ACHN (cell line): Measurements from ENCODE around the gene ATP11A.

Experiments used
- DNase-seq: peaks from one replicate; pipeline ENCODE4 v3.0.0-alpha.2; 2015
- in situ Hi-C: cut with HindIII; loops from 2 replicates; pipeline ENCODE4 v1.10.0; 2017; ENCODE audit warnings: low sequenced_read_pairs, low pct_ligation_motif_present, low pct_unique_long_range_greater_than_20kb

ATP11A gene

DNA sequence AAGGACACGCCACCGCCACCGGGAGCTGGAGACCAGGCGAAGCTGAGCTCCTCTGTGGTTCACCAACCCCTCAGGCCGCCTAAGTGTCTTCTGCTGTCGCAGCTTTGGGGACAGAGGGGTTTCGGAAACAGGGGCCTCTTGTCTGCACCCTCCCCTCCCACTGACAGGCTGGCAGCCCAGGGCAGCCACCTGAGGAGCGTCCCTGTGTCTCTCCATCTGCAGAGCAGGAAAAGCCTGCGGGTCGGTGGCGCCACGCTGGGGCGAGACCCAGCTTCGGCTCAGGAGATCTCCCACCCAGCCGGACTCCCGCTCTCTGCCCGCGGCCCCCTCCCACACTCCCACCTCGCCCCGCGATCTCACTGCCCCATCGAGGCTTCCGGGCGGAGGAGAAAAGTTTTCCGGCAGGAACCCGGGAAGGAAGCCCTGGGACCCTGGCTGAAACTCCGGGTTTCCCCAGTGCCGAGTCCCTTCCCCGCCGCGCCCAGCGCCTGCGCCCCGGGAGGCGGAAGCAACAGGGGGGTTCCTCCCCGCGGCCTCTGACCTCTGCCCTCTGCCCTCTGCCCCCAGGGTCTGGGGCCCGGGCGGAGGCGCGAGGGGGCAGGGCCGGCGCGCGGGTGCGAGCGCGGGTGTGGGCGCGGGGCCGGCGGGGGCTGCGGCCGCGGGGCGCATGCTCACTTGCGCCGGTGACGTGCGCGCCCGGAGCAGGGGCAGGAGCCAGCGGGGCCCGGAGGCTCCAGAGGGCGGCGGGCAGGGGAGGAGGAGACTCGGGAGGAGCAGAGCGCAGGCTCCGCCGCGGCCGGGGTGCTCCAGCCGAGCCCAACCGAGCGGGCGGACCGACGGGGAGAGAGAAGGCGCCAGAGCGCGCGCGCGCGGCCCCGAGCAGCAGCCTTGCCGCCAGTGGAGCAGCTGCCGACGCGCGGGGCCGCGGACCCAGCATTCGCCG lies at the start of gene ATP11A:
TSS of gene ATP11A (plus strand) at position 736 of the 943 bp plus-strand sequence. CDS start 379 bp downstream, outside the sequence.
- peak; percentile 87 for DNase-seq
- in situ Hi-C loops = no loop called here

DNA sequence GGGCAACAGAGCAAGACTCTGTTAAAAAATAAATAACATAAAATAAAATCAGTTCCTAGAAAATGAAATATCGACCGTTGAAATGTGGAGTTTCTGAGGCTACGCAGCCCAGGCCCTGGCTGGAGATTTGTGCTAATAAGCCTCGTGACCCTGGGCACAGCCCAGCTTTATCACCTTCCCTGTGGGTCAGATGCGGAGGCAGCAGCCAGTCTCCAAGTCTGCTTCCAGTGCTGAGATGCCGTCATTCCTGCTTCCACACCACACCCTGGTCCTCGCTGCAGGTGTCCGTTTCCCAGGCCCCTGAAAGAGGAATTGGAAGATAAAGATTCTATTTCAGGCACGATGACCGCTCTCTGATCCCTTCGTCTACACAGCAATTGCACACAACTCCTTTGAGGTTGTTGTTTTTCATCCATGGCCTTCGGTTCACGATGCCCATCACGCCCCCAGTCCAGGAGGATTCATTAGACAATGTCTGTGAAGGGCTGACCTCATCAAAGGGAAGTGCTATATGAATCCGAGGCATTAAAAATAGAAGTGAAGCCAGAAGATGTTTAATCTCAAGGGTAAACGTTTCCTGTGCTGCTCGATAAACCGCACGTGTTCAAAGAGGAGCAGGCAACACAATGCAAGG lies 48.3 kb upstream of the ATP11A start:
- no peak for DNase-seq
- in situ Hi-C loops = no loop called here

DNA sequence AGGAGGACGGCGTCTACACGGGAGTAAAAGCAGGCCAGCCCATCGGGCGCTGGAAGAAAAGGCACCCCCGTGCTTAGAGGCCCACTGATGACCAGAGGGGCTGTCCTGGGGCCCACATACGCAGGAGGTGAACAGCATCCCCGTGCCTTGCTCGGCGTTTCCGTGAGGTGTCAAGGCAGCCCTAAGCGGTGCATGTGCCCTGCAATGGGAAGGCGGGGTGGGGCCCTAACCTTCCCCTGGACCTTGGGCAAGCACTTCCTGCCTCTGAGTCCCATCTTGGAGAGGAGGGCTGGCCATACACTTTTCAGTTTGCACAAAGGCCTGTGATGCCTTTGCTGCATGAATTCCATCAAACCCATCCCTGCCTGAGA lies 47.8 kb upstream of the ATP11A start:
- DNase-seq = no peak
- in situ Hi-C loops = no loop called here

DNA sequence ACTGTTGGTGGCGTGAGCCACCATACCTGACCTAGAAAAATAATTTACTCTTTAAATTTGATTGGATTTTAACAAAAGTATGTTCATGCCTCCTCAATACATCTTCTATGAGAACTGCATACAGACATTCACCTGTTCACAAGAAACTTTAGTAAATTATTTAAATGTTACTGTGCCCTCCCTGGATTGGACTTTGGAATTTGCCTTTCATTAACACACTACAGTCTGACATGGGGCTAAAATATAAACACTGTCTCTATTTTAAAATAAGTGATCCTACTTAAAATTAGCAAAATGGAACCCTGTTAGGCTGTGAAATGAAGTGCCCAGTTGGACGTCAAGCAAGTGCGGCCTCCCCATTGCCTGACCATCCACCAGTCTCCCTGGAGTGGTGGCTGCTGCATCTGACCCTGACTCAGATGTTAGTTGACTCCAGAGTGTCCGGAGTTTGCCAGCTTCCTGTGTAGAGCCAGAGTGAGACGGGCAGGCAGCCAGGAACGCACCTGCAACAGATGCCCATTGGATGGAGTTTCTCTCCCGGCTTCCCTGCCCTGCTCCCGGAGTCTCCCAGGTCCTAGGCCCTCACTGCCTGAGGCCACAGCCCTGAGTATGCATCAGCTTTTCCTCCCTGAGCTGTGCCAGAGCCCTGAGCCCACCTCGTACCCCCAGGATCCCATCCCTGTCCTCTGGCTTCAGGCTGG lies 45.9 kb upstream of the ATP11A start:
- DNase-seq = no peak
- in situ Hi-C loops = no loop called here

DNA sequence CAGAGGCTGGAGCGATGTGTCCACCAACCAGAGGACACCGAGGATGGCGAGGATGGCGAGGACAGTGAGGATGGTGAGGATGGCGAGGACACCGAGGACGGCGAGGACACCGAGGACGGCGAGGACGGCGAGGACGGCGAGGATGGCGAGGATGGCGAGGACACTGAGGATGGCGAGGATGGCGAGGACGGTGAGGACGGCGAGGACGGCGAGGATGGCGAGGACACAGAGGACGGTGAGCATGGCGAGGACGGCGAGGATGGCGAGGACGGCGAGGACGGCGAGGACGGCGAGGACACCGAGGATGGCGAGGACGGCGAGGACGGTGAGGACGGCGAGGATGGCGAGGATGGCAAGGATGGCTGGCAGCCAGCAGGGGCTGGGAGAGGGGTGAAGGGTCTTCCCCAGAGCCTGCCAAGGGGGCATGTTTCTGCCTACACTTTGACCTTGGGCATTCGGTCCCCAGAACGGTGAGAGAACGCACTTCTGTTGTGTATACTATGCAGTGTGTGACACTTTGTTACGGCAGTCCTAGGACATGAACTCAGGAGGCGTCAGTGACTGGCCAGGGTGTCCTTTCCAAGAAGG lies 44.4 kb upstream of the ATP11A start:
- no peak for DNase-seq
- in situ Hi-C loops = no loop called here

DNA sequence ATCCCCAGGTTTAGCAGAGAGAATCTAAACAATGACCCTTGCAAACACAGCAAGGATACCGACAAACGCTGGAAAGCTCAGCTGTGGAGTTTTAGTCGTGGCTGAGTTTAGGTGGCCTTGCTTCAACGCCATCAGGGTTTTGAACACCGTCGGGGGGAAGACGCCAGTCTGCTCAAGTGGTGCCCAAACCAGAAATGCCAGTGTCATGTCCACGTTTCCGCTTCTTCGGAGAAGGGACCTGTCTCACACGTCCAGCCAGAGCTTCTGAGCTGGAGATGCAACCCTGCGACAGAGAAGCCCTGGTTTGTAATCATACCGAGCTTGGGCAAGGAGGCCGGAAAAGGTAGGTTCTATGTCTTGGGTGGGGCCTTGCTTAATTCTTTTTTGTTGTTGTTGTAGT lies 42.6 kb upstream of the ATP11A start:
- no peak for DNase-seq

DNA sequence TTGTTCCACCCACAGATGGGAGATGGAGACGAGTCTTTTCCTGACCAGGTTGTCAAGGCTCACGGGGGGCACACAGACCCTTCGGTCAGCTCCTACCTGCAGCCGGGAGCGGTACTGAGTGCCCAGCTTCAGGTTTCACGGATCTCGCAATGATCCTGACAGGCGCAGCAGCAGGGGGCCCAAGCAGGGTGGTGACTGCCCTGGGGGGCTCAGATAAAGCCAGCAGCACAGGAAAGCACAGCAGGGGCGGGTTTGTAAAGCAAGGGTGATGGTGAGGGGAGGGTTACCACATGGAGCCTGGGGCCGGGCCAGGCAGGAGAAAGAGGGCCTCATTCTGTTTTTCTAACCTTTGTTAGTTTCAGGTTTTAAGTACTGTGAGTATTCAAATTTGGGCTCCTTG lies 41.7 kb upstream of the ATP11A start:
- in situ Hi-C loops = no loop called here
- no peak for DNase-seq

More for the DNA sequence above, 42.6 kb upstream of the ATP11A start:
- in situ Hi-C loops = no loop called here

DNA sequence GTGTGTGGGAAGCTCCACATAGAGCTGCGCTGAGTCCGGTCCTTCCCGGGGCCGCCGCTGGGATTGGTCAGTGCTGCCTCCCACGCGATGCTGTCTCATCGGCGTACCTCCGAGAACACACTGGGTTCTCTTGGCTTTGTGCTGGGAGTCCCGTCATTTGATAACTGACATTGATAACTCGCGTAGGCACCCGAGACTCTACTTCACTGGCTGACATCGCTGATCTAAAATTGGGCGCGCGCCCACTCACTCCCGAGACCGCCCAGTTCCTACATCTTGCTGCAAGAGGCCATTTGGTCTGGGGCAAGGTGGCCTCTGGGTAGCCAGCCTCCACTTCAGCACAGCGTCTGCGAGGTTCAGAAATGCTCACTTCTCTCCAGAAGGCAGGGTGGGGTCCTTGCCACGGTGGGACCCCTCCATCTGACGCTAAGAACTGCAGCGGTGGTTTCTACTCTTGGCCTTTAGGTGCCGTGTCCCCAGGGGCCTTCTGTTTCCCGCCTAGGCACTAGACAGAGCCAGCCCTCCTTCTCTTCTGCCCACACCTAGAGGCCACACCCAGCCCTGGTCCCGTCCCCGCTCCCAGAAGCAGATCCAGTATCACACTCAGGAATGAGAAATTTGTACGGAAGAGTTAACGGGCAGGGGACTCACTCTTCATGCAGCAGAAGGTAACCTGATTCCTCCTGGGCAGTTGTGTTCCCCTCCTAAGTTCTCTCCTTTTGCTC lies 40.7 kb upstream of the ATP11A start:
- DNase-seq = no peak
- in situ Hi-C loops = no loop called here

DNA sequence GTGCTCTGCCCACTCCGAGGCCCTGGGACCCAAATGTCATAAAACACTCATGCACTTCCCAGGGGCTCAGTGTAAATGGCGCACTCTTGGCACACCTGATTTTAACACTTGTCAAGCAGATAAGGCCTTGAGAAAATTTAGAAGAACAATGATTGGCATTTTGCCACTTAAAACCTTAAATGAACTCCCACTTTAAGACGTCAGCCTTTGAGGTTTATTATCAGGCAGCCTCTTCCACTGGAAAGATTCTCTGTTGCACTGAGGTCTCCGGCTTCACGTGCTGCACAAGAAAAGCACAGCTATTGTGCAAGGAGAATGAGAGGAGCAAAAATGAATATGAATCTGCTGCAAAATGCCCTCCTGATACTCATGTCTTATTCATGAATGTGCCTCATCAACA lies 38.5 kb upstream of the ATP11A start:
- in situ Hi-C loops = no loop called here
- no peak for DNase-seq

DNA sequence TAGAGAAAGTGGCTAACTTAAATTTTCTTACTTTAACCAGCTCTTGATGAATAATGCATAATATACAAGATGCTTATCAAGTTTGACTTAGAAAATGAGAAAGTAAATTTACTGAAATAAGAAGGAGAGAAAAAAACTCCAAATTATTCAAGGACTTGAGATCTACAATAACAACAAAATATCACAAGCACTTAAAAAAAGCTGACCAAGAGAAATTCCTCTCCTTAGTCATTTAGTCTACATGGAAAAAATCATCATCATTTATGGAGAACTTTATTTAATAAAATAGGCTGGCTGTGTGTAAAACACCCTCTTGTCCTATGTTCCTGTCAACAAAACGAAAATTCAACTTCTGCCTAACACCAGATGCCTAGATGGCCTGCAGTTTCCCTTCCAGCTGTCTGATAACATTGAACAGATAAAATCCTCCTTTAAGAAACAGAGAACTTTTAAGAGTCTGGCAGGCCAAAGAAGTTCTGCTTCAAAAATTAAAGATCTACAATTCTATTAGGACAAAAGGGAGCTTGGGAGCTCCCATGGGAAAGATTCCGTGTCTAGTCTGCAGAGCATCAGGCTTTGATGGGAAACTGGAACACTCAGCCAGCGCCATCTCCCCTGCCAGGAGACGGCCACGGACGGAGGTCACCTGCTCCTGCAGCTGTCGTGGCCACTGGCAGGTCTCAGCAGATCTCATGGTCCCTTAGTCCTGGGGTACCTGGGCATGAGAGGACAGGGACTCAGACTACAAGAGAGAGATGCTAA lies 37.9 kb upstream of the ATP11A start:
- DNase-seq = no peak
- in situ Hi-C loops = no loop called here

DNA sequence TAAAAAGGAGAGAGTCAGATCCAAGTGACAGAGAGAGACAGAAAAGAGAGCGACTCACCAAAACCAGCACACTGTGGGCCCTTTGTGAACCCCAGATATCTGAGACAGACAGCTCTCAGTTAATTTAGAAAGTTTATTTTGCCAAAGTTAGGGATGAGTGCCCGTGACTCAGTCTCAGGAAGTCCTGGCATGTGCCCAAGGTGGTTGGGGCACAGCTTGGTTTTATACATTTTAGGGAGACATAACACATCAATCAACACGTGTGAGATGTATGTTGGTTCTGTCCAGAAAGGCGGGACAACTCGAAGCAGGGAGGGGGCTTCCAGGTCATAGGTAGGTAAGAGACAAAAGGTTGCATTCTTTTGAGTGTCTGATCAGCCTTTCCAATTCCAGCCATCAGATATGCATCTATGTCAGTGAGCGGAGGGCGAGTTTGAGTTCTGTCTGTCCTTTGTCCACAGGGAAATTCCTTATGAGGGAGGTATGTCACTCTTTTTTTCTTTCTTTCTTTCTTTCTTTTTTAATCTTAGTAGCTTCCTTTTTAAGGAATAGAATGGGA lies 37.2 kb upstream of the ATP11A start:
- in situ Hi-C loops = no loop called here
- DNase-seq = peak; percentile 48

DNA sequence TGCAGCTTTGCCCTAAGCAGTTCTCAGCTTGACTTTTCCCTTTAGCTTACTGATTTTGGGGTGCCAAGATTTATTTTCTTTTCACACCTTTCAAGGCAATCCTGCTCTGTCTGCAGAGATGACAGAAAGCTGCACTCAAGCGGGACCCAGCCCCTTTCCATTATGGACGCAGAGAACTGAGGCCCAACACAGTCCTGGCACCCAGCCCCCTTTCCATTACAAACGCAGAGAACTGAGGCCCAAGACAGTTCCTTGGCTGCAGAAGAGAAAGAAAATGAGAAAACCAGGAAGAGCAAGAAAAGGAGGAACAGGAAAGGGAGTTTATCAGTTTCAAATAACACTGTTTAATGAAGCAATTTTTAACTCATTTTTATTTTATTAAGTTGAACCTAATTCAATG lies 36.8 kb upstream of the ATP11A start:
- no peak for DNase-seq
- in situ Hi-C loops = no loop called here

DNA sequence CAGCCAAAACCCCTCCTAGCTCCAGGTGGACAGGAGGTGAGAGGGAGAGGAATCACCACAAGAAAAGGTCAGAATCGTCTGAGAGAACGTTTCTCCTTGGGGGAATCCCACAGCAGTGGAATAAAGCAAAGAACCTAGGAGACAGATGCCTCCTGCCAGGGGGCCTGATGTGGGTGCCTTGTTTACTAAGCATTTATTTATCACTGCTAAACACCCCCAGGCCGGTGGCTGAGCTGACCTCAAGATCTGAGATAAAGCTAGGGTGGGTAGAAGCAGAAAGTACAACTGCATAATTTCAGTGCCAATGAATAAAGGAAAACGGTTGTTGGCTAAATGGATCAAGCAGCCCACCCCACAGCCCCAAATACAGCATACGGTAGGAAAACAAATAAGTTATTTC lies 33.9 kb upstream of the ATP11A start:
- in situ Hi-C loops = no loop called here
- DNase-seq = no peak

DNA sequence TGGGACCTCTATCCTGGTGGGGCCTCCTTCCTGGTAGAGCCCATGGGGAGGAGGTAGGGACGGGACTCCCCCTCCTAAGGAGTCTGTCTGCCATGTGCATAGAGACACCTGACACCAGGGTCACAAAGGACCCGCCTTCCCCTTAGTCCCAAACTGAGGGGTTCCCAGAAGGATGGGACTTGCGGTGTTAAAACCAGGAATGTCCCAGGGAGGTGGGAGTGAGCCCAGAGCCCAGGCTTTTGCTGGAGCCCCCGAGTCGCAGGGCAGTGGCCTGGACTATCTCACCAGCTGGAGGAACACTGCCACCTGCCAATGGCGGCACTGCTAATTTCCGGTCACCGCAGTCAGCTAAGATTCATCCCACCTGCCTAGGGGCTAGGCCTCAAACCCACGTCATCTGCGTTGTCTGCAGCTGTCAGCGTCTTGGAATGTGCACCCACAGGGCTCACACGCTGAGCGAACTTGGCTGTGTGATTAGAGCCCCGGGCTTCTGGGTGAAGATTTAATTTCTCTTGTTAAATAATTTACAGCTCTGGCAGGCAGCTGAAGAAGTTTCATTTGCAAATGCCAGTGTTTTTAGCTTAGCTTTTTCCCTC lies 31.9 kb upstream of the ATP11A start:
- in situ Hi-C loops = no loop called here
- DNase-seq = peak; percentile 96

DNA sequence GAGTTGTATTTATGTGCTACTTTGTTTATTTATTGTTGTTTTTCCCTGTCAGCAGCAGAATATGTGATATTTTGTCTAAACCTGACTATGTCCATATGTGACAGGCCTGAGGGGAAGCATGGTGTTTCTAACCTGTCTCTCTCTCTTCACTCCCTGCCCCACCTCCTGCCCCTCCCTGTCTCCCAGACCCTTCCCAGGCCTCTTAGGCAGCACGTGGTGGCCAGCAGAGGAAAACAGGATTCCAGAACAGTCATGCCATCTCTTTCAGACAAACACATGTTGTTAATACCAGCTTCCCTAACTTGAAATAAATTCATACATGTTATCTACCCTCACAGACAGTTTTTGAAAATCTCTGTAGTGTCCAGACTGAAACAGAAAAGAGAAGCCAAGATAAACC lies 31.0 kb upstream of the ATP11A start:
- DNase-seq = peak; percentile 52
- in situ Hi-C loops = no loop called here

DNA sequence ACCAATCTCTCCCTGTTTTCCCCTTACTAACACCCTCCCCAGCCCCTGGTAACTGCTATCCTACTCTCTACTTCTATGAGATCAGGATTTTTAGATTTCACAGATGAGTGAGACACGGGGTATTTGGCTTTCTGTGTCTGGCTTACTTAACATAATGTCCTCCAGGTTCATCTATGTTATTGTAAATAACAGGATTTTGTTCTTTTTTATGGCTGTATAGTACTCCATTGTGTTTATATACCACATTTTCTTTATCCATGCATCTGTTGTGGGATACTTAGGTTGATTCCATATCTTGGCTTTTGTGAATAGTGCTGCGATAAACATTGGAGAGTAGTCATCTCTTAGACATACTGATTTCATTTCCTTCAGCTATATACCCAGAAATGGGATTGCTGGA lies 28.5 kb upstream of the ATP11A start:
- no peak for DNase-seq
- in situ Hi-C loops = no loop called here

DNA sequence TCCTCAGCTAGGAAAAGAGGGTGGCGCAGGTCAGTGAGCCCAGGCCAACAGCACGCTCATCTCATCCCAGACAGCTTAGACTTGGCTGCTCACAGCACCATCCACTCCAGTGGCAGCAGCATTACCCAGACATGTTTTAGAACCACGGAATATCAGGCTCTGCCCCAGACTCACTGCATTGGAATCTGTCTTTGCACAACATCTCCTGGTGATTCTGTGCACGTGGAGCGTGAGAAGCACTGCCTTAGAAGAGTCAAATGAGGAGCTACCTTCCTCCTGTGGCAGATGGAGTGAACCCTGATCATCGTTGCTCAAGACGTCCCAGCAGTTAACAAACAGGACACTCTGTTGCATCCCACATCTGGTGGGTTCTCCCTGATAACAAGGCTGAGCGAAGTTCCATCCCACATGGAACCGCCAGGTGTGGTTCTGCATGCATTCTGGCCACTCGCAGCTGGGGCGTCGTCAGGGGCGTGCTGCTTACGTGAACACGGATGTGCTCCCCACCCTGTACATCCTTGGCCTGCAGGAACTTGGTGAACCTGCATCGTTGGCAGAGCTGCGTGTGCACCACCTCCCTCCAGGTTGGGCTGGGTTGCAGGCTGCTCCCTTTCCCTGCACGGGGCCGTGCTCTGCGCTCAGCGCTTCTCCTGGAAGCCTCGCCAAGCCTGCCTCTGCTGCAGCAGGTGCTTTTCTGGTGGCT lies 25.2 kb upstream of the ATP11A start:
- in situ Hi-C loops = no loop called here
- DNase-seq = no peak
